GM18508 (cell line): ENCODE results near the gene TRPV6.

Experiments
- ATAC-seq: cut with Tn5 transposase; IDR thresholded peaks from one replicate; pipeline ENCODE4 v1.9.1; 2021; ENCODE audit warnings: moderate number of reproducible peaks; ENCODE audit not compliant: insufficient read depth, unreplicated experiment

TRPV6 gene

DNA sequence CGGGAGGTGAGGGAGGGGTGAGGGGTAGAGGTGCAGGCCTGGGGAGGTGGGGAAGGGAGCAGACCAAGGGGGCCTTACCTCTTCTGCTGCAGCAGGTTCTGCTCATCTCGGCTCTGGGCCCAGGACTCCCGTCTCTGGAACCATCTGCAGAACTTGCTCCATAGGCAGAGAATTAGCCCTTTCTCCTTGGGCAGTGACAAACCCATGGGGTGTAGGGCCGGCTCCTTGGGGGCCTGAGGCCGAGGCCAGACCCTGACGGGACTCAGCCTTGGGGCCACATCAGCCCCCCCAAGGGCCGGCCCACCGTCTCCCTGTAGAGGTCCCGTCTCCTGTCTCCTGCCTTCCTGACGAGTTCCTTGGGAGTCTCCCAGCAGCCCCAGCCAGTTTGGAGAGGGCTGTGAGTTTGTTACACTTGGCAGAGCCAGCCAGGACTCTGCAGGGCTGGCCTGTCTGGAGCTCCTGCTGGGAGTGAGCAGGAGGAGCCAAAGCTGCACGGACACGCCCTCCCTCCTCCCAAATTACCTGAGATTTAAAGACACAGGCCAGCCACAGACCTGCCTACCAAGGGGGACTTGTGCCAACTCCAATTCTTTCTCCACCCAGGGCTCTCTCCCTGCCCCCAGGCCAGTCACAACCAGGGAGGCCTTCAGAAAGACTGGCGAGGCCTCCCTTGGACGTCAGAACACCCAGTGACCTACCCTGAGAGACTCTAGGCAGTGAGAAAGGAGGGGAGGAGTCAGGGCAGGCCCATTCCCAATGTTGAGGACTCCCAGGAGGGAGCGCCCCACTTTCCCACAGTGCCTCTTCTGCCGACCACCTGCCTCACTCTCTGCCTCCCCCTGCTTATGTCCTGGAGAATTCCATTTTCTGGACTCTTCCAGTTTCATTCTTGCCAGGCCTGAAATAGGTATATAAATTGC is at the start of gene TRPV6:
Gene TRPV6, minus strand, starts transcription at position 435 of the 920 bp plus-strand sequence.
- ATAC-seq = no peak

DNA sequence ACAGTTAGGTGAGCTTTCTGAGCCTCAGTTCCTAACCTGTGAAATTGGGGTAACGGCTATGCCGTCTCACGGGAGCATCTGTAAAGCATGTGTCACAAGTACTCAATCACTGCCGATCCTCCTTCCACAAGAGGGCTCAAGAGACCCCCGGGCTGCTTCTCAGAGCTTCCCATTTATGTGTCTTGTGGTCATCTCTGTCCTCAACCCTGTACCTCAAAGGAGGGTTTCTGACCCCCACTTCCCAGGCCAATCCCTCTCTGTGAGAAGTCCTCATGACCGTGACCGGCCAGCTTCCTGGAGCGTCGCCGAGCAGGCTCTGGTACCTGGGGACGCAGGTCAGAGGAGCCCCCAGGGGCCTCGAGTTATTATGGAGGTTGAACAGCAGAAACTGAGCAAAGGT is 48.5 kb upstream of the TRPV6 start:
- ATAC-seq = no peak

DNA sequence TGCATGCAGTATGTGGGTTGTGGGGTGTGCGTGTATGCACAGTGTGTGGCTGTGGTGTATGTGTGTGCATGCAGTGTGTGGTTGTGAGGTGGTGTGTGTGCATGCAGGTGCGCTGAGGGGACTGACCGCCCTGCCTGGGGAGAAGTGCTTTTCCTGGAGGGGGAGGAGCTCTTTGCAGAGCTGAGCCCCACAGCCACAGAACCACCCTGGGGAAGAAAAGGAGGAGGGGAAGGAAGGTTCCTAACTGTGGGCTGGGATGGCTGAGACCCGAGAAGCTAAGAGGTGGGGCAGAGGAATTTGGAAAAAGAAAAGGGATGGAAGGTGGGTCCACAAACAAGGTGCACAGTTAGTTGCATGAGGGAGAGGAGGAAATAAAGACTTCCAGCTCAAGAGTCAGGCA is 48.1 kb upstream of the TRPV6 start, which contains the start of gene TRPV5:
Gene TRPV5, minus strand, starts transcription at position 123 of the 400 bp plus-strand sequence. CDS start 287 bp downstream, outside the sequence.
- no peak for ATAC-seq

DNA sequence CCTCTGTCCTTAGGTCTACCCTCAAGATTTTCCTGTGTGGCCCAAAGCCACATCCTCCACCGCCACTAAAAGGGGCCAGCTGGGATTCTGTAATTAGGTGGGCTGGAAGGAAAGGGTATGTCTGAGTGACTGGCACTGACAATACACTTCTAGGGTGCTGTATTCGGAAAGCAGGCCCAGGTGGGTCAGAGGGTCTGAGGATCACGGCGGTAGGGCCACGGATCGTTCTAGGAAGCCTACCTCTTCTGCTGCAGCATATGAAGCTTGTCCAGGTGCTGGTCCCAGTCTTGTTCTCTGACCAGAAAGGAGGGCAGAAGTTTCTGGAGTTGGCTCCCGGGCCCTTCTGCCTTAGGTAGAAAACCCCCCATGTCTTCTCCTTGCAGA is 47.5 kb upstream of the TRPV6 start:
- no peak for ATAC-seq

DNA sequence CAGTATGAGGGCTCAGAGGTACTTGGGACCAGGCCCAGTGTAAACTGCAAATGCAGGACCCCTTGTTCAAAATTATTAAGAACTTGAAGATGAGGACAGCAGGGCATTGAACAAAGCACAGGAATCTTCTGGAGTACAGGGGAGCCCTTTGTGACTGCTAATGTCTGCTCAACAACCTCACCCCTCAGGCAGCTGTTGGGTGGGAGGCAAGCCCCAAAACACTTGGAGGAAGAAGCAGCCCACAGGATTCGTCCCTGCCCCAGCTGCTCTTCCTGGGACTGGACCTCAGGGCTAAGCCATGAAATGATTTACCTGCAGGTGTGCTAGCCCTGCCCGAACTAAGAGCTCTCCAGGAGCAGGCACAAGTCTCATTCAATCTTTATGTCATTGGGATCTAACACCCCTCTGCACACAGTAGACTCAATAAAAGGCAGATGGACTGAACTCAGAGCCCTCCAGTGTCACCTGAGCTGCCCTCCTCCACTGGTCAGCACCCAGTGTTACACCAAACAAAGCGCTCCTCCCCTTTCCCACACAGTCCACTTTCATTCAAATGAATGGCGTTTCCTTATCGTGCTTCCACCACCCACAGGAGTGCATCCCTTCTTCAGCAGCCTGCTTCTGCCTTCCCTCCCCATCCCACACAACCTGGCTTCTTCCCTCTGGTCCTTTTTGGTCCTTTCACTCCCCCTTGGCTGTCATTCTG is 47.0 kb upstream of the TRPV6 start:
- ATAC-seq = no peak

DNA sequence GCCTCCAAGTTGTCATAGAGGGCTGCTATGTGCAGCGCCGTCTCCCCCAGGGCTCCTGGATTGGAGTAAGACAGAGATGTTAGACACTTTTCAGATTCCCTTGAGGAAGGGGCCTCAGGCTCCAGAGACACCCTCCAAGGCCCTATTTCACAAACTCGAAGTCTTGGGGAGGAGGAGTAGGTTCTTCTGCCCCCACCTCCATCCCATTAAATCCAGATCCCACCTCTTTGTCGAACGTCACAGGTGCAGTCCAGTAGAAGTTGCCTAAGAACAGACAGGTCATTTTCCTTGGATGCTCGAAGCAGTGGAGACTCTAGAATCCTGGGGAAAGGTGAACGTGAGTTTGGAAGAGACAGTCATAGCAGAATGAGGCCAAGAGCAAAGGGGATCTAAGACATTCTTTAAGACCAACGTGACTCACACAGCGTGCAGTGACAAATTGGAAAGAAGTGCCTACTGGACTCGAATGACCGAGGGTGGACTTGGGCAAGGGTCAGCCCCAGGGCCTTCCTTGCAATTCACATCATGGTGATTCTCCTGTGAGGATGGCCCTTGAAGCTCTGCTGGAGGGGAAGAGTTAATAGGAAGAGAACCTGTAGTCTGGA is 44.7 kb upstream of the TRPV6 start:
- no peak for ATAC-seq

DNA sequence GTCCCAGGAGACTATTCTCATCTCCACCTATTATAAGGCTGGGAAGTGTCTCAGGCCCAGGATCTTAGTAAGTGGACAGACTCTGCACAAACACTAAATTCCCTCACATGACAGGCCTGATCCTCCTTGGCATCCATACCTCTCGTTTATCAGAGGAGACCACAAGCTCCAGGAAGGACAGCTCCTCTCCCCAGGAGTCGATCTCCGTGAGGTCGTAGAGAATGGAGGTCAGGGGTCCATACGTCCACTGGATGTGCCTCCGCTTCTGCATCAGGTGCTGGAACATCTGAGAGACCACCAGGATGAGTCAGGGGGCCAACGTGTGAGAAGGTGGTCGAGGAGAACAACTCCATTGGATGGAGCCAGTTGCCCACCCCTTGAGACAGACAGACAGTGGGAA is 42.4 kb upstream of the TRPV6 start:
- no peak for ATAC-seq

DNA sequence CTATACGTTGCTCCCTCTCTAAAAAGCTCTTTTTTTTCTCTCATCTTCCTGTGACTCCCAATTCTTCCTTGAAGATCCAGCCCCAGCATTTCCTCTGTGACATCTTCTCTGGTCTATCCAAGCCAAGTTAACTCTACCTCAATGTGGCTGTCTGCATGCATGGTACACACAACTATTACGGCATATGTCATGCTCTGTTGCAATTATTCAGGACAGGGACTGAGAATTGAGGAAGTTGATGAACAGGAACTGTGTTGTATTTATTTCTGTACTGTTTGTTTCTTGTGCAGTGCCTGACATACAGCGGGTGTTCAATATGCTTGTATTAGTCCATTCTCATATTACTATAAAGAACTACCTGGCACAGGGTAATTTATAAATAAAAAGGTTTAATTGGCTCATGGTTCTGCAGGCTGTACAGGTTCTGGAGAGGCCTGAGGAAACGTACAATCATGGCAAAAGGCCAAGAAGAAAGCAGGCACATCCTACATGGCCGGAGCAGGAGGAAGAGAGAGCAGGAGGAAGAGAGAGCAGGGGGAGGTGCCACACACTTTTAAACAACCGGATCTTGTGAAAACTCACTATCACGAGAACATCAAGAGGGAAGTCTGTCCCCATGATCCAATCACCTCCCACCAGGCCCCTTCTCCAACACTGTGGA is 41.7 kb upstream of the TRPV6 start:
- no peak for ATAC-seq

DNA sequence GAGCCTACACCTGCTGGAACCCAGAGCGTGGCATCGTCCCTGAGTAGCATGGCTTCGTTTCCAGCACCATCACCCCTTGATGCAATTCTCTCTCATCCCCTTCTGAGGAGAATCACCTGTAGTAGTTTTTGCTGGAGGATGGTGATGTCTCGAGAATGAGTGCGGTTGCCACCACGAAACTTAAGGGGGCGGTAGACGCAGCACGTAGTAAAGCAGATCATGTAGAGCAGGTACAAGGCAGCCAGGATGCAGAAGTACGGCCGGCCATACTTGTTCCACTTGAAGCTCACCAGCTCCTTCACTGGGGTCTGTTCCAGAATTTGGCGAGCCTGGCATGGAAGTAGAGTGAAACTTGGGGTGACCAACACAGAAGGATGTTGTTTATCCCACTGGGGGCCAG is 39.9 kb upstream of the TRPV6 start:
- ATAC-seq = no peak

DNA sequence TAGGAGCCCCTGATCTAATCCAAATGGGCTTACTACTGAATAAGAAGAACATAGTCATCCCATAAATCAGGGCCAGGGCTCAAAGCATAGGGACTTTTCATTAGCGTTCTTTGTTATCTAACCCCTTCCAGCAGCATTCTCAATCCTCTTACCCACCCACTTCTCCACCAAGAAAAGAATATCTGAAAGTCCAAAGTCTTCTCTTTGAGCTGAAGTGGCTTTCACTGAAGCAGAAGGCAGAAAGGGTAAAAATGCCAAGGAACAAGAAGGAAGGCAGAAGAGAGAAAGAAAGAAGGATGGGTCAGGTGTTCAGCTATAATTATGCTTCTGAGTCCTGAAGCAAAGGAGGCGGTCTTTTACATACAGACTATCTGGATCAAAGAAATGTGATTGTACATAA is 37.8 kb upstream of the TRPV6 start:
- ATAC-seq = no peak

DNA sequence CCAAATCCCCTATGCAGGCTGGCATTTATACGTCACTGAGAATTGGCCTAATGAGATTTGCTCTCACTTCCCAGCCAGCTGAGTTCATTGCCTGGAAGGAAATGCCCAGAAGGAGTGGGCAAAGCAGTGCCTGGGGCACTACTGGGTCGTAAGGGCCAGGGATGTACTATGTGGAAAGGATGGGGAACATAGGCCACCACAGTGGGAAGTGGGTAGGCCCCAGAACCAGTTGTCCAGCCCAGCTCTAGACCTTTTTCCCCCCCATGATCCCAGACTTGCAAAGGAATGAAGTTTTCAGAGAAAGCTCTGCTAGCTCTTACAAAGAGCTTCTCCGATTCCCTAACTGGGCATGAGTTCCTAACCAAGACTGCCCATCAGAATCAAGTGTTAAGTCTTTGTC is 34.1 kb upstream of the TRPV6 start:
- ATAC-seq = no peak

DNA sequence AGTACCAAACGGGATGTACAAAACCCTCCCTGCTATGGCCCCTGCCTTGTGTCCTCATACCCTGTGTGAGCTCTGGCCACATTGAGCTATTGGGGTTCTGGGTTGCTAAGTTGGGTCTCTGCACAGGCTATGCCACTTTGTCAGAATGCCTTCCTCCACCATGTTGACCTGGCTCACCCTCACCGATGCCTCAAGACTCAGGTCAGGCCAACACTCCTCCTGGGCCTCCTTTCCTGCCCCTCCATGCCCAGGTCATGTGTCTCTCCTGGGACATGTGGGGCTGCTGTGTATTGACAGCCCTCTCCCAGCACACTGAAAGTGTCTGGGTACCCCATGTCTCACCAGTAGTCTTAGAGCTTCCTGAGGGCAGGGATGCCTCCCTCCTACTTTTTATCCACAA is 33.4 kb upstream of the TRPV6 start:
- ATAC-seq = no peak

DNA sequence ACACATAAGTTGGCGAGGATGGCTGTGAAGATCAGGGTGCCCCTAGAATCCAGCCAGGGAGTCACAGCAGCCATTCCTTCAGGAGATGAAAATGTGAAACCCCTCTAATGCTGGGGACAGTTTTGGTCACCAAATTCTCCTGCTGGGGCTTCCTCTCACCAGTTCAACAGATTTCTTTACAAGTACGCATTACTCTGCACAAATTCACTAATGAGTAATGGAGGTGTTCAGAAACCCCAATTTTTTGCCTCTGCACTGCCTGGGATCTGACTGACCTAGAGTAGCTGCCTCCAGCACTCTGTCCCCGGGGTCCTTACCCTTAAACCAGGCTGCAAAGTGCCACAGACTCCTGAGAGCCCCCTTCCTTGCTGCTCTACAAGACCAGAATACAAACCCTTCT is 31.9 kb upstream of the TRPV6 start:
- no peak for ATAC-seq

DNA sequence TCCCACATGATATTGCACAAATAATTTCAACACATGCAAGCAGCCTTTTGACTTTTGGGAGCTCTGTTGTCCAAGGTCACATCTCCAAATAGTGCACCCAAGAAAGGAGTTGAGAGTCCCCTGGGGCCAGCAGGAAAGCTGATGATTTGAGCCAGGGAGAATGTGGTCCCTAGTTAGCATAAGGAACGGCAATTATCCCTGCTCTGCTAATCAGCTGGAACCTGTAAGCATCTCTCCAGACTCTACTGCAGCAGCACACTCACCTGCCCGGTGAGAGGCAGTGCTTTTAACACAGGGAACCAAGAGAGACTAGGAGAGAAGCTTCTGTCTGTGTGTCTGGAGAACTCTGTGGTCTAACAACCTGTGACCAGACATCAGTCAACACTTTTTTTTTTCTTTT is 31.0 kb upstream of the TRPV6 start:
- ATAC-seq = no peak

DNA sequence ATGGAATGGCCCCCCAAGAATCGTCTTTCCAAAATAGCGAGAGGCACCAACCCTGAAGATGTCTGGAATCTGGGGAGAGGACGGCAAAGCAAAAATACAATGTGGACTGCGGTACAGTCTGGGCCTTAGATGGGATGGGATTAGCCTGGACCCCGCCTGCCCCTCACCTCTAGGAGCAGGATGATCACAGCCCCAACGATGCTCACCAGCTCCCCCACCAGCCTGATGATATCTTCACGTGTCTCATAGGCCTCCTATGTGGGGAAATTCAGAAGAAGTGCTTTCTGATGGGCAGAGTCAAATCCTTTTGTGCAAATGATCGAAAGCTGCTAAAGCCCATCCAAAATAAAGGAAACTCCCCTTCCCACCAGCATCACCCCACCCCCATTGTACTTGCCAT is 29.8 kb upstream of the TRPV6 start:
- no peak for ATAC-seq

DNA sequence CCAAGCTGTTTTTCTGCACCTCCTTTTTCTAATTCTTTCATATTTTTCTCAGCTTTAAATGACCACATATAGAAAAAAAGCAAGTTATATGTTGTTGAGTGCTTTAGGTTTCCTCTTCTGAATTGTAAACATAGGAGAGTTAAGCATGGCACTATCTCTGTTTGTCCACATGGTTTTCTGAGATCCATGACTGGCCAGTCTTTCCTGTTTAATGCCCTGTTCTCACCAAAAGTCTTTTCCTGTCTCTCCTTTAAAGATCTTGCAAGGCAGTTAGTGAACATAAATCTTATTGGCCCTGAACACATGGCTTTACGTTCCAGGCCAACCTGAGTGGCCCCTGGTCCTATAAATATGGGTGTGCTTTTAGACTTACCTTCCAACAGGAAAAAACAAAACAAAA is 28.6 kb upstream of the TRPV6 start:
- no peak for ATAC-seq

DNA sequence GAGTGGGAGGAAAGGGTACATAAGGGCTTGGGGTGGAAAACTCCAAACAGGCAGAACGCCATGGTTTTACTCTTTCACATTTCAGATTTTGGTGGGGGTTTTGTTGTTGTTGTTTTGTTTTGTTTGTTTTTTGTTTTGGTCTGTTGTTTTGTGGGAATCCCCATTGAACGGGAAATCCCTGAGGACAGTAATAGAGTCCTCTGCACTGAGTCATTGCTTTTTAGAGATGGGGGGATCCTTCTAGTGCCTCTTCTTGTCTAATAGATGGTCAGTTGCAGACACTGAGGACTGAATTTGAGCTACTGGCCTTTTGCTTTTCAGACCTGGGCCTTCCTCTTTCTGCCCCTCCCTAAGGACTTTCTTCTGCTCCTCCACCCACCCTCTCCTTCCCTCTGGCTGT is 28.0 kb upstream of the TRPV6 start:
- no peak for ATAC-seq

DNA sequence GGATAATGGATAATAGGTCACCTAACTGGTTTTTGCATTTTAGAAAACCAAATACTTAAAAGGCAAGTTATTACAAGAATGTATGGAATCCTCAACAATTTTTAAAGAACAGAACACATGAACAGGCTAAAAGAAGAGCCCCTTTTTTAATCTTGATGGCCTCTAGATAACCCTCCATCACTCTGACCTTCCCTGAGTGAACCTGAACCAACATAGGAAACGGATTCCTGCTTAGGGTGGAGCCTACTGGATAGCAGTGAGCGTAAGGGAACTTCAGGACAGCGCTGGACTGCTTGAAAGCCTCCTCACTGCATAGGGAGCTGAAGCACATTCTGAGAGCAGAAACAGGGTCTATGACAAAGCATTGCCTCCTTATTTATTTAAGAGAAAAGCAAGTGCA is 27.5 kb upstream of the TRPV6 start:
- ATAC-seq = no peak

DNA sequence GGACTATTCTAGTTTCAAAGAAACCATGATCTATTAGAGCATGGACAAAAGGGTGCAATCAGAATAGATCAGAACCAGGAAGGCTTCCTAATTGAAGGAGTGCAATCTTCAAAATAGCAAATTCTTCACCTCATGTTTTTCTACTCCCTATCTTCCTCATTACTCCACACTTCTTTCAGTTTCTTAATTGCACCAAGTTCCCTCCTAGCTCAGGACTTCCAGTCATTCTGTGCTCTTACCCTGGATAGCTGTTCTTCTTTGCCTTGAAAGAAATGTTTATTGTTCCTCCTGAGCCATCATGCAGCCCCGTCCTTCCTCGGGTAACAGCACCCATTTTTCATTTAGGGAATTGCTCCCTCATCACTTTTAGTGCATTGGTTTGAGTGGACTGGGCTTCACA is 24.9 kb upstream of the TRPV6 start:
- ATAC-seq = no peak

DNA sequence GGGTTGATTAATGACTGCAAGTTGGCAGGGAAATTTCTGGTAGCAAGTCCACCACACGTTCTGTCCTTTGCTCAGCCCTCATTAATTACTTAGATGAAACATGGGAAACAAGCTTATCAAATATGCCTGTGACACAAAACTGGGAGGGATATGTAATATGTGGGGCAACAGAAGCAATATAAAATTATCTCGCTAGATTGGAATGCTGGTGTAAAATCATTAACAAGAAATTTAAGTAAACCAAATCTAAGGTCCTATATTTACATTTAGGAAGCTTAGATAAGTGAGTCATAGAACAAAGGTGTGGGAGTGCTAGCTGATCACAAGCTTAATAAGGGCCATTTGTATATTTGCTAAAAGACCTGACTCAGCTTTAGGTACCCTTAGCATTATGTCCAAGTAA is 24.5 kb upstream of the TRPV6 start:
- no peak for ATAC-seq
